Islet precursor cell (in vitro differentiated cells): ENCODE results near the gene CPNE7.
"Not testable (repeated sequence)": the region's sequence is repeated elsewhere in the genome, so short reads cannot be mapped to it uniquely, and the experiment has no call there.

Experiments used
- DNase-seq: peaks from one replicate; pipeline ENCODE4 v3.0.0-alpha.2; 2018

CPNE7 gene

DNA sequence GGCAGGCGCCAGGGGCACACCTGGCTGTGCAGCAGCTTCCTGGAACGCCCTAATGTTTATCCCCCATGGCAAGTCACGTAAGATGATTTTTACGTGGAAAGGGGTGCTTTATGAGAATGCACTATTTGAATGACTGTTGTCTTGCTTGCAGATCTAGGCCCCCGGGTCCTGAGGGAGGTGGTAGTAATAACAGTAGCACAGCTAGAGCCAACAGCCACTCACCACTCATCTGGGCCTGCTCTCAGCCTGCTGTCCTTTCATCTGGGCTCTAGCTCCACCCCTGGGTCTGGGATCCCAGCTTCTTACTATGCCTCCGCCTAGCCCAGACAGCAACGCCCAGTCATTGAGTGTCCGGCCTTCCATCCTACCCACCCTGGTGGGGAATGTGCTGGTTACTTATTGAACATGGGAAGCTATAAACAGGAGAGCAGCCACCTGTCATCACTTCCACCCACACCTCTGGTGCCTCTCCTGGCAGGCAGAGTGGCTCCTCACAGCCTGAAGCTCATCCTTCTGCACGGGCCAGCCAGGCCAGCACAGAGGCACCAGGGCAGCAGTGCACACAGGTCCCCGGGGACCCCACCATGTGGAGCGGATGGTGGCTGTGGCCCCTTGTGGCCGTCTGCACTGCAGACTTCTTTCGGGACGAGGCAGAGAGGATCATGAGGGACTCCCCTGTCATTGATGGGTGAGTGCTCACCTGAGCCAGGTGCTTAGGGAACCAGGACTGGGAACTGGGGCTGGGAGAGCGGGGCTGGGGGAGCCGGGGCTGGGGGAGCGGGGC, 54.5 kb downstream of the CPNE7 start:
- no peak for DNase-seq

DNA sequence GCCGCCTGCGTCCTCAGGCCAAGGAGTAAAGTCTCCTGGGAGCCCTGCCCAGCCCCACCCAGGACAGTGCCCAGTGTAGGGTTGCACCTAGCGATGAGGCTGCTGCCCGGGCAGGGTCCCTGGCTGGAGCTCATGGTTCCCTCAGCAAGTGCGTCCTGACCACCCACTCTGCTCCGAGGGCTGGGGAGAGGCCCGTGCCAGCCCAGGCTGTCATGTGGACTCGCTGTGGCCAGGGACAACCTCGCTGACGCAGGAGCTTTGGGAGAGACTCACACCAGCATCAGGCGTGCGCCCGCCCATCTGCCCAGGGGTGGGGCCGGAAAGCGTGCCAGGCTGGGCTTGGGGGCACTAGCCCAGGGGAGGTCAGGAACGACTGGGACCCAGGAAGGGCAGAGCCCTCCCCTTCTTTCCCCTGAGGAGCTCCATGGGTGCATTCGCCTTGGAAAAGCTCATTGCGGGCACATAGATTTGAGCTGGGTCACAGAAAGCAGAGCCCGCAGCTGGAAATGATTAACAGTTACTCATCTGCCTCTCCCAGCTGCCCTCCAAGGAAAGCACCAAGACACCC, 57.6 kb downstream of the CPNE7 start:
- no peak for DNase-seq

DNA sequence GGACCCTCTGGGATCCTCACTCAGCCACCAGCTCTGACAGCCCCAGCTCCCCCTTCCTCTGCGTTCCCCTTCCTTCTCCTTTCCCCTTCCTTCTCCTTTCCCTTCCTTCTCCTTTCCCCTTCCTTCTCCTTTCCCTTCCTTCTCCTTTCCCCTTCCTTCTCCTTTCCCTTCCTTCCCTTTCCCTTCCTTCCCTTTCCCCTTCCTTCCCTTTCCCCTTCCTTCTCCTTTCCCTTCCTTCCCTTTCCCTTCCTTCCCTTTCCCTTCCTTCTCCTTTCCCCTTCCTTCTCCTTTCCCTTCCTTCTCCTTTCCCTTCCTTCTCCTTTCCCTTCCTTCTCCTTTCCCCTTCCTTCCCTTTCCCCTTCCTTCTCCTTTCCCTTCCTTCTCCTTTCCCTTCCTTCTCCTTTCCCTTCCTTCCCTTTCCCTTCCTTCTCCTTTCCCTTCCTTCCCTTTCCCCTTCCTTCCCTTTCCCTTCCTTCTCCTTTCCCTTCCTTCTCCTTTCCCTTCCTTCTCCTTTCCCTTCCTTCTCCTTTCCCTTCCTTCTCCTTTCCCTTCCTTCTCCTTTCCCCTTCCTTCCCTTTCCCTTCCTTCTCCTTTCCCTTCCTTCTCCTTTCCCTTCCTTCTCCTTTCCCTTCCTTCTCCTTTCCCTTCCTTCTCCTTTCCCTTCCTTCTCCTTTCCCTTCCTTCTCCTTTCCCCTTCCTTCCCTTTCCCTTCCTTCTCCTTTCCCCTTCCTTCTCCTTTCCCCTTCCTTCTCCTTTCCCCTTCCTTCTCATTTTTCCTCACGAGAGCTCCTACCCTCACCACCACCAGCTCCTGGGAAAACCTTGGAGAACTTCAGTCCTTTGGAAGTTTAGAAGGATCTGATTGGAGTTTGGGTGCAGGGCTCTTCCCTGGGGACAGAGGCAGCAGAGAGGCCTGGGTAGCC, 59.2 kb downstream of the CPNE7 start:
- not testable (repeated sequence) for DNase-seq

DNA sequence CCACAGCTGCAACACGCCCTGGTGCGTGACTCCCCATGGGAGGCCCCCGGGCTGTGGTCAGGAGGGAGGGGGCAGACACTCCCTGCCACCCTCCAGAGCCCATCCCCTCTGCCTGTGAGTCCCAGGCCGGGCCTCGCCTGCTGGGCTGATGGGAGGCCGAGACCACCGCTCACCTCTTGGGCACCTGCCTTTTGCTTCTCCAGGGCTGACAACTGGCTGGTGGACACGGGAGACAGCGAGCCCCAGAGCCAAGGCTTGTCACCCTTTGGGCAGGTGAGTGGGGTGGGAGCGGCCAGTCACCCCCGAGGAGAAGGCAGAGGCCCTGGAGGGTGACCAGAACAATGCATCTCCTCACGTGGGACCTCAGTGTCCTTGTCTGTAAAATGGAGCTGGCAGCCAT, 61.1 kb downstream of the CPNE7 start:
- no peak for DNase-seq

DNA sequence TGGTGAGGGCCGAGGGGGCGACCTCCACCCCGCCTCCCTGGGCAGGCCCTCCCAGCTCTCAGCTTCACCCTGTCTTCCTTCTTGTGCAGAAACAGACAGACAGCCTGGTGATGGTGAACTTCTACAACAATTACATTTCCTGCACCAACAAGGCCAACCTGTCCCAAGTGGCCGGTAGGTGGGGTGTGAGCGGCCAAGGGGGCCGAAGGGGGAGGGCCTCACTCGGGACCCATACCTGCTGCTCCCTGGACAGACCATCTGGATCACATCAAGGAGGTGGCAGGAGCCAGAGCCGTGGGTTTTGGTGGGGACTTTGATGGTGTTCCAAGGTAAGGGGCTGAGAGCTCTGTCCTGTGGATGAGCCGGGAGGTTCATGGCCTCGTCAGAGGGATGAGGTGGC, 61.8 kb downstream of the CPNE7 start:
- no peak for DNase-seq

DNA sequence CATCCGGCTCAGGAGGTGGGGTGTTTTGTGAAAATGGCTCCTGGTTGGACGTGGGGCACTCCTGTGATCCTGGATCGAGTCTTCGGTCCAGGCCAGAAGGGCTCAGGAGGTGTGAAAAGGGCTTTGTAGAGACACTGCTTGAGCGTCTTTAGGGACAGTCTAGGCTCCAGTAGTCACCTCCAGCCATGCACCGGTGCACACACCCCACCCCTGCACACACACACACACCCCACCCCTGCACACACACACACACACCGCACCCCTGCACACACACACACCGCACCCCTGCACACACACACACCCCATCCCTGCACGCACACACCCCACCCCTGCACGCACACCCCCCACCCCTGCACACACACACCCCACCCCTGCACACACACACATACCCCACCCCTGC, 62.9 kb downstream of the CPNE7 start:
- no peak for DNase-seq

DNA sequence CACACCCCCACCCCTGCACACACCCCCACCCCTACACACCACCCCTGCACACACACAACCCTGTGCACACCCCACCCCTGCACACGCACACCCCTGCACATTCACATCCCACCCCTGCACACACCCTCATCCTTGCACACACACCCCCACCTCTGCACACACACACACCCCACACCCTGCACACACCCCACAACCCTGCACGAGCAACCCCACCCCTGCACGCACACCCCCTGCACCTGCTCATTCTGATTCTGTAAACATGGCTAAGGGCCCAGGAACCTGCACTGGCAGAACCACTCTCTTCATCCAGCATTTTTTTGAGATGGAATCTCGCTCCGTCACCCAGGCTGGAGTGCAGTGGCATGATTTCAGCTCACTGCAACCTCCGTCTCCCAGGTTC, 63.8 kb downstream of the CPNE7 start:
- DNase-seq = no peak

DNA sequence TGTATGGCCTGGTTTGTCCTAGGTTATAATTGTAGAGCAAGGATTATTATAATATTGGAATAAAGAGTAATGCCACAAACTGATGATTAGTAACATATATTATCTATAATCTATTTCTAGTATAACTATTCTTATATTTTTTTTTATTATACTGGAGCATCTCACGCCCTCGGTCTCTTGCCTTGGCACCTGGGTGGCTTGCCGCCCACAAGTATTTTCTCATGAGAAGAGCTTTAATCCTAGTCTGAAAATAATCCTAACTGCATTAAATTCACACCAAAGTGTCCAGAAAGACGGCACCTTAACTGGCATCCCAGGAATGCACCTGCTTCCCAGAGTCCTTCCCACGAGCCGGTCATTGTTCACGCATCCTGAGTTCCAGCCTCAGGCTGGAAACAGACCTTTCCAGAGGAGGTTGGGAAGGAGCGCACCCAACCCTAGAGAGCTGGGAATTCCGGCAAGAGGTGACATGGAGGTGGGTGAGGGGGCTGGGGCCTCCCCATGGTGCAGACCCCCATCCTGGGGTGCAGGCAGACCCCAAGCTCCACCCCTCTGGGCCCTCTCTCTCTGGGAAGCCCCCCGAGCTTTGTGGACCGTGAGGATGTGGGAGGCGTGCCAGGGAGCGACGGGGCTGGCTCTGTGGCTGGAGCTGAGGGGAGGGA, 66.0 kb downstream of the CPNE7 start:
- no peak for DNase-seq

DNA sequence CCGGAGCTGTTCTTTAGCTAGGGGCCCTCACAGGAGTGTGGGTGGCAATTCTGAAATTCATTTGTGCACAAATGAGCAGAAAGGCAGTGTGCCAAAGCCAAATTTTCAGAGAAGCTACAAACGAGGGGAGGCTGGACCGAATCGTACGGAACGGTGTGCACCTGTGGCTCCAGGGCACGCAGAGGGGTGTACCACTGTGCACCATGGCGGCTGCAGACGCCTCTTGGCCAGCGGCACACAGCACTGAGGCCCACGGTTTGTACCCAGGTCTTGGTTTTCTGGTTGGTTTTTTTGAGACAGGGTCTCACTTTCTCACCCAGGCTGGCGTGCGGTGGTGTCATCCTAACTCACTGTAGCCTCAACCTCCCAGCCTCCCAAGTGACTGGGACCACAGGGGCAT, 67.0 kb downstream of the CPNE7 start:
- no peak for DNase-seq

DNA sequence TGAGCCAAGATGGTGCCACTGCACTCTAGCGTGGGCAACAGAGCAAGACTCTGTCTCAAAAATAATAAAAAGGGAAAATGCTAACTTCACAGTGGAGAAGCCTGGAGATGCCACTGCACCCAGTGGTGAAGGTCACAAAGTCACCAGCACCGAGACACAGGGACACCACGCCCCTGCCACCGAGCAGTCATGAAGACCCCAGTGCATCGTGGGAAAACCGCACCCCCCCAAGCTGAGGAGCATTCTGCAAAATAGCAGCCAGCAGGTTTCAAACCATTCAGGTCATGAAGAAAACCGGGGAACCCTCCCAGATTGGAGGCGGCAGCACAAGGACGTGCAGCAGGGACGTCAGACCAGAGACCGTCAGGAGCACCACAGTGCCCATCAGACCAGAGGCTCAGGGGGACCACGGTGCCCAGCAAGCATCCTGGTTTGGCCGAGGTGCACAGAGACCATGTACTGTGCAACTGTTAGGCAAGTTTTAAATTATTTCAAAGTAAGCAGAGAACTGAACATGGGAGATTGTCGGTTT, 68.3 kb downstream of the CPNE7 start:
- DNase-seq = no peak

DNA sequence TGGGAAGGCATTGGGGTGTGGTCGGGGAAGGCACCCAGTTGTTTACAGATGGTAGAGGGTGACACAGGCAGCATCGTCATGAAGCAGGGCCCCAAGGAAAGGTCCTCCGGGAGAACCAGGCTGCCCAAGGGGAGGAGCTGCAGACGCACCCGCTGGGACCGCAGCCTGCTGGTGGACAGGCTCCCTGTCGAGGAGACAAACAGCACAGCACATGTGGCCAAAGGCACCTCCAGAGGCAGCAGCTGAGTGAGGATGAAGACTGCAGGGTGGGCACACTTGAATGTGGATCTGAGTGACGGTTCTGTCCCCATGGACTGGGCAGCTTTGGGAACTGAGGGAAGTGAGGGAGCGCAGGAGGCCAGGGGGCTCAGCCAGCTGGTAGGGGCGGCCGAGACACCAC, 69.6 kb downstream of the CPNE7 start:
- DNase-seq = no peak

DNA sequence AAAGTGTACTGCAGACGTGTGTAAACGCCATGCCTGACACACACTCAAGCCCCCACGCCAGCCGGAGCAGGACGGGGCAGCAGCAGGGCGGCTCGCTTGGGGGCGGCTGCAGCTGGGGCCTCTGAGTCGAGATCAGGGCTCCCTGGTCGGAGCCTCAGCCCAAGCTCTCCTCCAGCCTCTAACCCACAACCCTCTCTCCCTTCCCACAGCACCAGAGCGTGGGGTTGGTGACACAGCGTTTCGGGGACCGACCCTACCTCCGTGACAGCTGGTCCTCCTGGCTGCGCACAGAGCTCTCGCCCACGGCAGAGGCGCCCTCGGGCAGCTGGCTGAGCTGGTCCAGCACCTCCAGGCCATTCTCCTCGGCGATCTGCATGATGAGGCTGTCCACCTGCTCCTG, 70.7 kb downstream of the CPNE7 start:
- DNase-seq = no peak
